ENCODE results near the gene BUD31.
"Not testable (repeated sequence)": the region's sequence is repeated elsewhere in the genome, so short reads cannot be mapped to it uniquely, and the experiment has no call there.

The BUD31 gene

DNA sequence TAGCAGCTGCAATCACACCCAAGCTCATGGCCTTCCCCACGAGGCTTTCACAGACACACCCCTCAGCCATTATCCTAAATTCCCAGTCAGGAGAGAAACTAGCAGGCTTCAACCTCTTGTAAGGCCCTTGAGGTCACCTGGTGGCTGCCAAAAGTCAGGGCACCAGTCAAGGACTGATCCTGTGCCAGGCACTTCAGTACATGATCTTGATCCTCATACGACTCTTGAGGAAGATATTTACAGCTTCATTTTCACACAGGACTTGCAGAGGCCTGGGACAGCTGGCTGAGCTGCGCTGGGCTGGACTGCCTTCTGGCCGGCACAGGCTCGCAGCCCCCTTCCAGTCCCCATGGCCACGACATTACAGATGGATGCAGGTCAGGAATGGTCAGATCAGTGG lies 9.2 kb upstream of the BUD31 start:
- no peak for DNase-seq (ENCODE audit: low spot score)

DNA sequence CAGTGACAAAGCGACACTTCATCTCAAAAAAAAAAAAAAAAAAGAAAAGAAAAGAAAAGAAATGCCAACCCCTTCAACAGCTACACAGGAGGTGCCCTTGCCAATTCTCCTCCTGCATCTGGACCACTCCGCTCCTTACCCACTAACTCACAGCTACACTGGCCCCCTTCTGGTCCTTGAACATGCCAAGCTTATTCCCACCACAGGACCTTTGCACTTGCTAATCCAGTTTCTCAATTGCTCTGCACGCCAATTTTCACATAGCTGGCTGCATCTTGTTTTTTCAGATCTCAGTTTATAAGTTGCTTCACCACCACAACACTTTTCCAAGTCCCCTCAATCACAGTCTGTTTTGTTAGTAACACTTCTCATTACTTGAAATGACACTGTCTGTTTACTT lies 5.9 kb upstream of the BUD31 start:
- no peak for DNase-seq (ENCODE audit: low spot score)

DNA sequence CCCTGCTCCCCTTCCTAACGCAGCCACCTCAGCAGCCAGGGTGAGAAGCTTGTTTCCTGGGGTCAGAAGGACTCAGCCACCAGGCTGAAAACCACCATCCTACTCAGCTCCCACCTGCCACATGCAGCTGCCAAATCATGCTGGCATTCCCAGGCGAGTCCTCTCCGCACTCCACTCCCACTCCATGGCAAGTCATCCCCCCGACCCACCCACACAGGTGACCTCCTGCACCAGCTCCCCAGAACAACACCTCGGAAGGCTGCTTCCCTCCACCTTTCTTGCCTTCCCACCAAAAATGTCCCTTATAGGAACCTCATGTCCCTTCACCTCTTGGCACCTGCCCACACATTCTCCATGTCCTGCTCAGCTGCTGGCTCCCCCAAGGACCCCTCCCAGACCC lies 5.0 kb upstream of the BUD31 start:
- DNase-seq (ENCODE audit: low spot score) = no peak

DNA sequence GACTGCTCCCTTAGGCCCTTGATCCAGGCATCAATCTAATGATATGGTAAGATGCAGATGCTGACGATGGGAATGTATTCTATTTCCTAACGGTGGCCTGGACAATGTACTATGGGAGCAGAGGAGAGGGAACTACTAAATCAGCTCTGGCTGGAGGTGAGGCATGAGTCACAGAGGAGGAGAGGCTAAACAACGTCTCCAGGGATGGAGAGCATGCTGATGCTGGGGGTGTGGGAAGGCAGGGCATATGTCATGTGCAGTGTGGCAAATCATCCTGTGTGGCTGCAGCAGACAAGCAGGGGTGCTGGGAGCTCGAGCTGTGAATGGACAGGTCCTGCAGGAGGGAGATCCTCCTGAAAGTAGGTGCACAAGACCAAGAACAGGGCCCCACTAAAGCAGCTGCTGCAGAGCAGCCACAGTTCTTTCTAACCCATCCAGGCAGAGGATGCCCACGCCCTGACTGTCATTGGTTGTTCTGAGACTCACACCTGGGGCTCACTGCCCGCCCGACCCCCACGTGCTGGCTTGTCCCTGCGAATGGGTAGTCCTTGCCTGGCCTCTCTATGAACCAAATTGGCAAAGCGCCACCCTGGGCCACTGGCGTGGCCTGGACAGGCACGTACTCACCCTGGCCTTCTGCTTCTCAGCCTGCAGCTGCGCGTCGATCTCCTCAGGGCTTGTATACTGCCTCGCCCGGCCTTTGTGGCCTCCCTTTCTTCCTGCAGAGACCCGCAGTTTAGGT lies 4.4 kb upstream of the BUD31 start:
- DNase-seq (ENCODE audit: low spot score) = no peak

DNA sequence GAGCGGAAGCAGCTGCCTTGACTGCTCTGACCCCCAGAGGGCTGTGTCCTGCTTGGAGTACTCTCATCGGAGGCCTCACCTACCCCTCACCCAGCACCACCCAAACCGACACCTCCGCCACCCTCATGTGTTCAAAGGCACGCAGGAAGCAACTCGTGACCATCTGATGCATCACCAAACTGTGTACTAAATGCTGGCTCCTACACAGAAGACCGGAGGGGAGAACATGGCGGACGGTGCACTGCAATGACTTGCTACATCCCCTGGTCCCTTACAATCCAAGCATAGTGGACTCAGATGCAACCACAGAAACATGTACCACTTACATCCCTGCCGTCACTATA lies 3.8 kb upstream of the BUD31 start:
- no peak for DNase-seq (ENCODE audit: low spot score)

DNA sequence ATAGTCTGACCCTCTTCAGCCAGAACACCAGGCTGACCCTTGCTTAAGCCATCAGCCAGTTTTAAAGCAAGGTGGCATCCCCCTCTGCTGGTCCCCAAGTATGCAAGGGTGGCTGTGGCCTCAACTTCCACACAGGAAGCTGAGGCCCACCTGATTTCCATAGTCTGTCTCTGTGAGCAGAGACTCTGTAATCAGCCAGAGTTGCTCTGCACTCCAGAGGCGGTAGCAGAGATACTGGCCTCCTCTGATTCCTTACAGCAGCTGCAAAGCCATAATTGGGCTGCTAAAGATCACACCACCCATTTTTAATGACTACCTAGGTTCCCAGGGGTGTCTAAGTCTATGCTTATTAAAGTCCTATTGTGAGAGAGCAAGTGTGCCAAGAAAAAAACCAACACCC lies 2.2 kb upstream of the BUD31 start:
- no peak for DNase-seq (ENCODE audit: low spot score)

DNA sequence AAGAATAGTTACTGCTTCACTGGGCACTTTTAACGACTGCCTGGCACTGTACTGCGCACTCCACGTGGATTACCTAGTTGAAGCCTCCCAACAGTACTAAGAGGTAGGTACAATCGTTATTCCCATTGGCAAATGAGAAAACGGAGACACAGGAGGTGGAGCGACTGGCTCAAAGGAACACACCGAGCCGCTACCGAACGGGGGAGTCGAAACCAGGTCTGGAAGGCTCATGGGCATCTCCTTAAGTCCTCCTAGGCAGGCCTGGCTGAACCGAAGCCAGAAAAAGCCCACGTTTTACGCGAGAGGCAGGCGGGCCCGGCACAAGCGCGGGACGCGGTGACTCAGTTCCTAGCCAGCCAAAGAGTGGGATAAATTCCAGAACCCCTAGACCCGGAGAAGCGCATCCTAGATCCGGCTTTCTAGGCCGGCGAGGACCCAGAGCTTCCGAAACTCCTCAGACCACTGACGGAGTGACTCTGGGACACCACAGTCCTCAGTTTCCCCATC lies 844 bp upstream of the BUD31 start:
- DNase-seq (ENCODE audit: low spot score) = peak; percentile 25

DNA sequence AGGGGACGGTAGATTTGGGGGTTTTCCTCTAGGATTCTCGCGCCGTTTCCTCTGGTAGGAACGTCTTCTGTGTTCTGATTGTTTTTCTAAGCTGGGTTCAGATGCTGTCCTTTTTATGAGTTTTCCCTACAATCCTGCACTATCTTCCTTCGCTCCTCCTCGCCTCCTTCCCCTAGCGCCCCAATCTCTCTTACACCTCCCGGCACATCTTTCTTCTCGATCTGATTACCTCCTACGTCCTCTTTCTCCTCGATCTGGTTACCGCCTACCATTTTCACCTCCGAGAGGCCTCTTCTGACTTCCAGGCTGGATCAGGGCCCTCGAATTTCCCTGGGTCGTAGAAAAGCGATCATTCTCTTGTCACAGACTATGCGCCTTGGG lies 413 bp downstream of the BUD31 start:
- no peak for DNase-seq (ENCODE audit: low spot score)

DNA sequence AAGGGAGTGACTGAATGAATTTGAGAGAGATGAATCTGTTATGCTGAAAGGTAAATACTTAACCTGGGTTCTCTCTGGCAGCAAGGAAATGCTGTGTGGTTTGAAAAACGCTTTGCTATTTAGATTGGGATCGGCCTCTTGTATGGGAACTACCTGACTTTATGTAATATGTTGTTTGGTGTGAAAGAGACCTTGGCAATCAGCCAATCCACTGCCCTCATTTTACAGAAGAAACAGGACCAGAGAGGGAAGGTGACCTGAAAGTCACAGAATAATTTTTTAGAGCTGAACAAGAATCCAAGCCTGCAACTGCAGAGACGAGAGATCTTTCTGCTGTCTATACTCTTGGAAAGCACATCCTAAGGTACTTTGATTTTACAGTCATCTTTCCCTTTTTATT lies 1.0 kb downstream of the BUD31 start:
- DNase-seq (ENCODE audit: low spot score) = no peak

DNA sequence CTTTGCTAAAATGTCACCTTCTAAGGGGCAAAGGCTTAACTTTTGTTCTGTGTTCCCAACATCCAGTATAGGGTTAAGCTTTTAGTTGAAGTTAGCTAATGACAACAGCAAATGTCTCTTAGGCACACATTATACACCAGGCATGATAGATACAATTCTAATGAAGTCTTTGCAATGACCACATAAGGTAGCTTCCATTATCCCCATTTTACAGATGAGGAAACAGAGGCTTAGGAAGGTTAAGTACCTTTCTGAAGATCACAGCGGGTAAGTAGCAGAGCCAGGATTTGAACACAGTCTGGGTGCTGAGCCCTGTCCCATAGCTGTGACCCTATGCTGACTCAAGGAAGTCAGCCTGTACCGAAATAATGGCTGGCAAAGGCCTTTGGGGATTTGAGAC lies 1.9 kb downstream of the BUD31 start:
- no peak for DNase-seq (ENCODE audit: low spot score)

DNA sequence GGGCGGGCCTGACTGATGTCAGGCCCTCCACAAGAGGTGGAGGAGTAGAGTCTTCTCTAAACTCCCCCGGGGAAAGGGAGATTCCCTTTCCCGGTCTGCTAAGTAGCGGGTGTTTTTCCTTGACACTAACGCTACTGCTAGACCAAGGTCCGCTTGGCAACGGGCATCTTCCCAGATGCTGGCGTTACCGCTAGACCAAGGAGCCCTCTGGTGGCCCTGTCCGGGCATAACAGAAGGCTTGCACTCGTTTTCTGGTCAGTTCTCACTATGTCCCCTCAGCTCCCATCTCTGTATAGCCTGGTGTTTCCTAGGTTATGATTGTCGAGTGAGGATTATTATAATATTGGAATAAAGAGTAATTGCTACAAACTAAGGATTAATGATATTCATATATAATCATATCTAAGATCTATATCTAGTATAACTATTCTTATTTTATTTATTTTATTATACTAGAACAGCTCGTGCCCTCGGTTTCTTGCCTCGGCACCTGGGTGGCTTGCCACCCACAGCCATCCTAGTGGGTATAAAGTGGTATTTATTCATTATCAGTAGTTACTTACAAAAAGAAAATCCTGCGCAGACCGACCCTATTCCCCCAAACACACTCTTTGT lies 6.9 kb downstream of the BUD31 start:
- DNase-seq (ENCODE audit: low spot score) = not testable (repeated sequence)

DNA sequence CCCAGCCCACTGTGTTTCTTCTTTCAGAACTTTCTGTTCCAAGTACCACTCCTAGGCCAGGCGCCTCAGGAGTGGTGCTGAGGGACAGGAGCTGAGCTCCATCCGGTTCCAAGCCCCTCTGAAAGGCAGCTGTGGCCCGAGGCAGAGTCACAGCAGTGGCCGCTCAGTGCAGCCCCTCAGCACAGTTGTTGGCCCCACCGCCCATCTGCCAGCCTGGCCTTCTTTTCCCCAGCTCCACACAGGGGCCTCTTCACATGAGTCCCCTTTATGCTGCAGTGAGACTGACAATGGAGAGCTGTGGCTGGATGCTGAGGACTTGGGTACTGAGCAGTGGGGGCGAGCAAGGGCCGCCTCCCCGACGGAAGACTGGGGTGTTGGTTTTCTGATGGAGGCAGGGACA lies 9.5 kb downstream of the BUD31 start:
- DNase-seq (ENCODE audit: low spot score) = no peak

DNA sequence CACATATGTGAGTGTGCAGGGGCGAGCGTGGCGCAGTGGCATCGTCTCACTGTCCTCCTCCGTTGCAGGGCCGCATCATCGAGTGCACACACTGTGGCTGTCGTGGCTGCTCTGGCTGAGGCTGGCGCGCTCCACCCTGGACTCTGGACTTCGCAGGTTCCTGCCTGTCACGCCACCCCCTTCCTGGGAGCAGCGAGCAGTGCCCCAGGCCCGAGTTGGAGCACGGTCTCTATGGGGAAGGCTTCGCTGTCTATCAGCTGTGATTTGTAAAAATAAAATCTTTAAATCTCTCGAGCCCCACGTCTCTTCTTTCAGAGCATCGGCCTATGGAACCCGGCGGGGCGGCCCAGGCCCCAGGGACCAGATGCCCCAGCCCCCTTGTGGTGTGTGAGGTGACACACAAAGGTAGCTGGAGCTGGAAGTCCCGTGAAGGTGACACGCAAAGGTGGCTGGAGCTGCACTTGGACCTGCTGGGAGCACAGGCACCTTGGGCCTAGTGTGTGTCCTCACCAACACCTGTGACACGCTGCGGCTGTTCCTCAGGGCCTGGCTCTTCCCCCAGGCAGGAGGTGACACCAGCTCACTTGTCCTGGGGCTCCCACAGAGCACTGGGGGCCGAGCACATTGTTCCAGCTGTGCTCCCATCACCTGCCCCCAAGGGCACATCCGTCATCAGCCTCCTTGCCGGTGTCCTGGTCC lies 10.7 kb downstream of the BUD31 start:
- no peak for DNase-seq (ENCODE audit: low spot score)

DNA sequence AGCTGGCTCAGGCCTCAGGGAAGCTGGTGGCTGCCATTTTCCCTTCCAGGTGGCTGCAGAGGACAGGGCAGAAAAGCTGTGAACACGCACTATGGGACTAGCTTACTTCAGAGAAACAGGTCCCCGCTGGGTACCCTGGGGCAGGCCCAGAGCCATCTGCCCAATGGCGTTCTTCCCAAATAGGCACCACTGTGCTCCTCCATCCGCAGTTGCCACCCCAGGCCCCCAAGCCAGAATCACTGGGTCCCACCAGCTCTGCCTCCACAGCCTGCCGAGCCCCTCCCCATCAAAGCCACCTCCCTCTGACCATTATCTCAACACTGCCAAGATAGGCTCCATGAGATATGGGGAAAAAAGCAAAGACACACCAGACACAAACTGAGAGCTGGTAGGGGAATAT lies 11.4 kb downstream of the BUD31 start:
- DNase-seq (ENCODE audit: low spot score) = no peak

DNA sequence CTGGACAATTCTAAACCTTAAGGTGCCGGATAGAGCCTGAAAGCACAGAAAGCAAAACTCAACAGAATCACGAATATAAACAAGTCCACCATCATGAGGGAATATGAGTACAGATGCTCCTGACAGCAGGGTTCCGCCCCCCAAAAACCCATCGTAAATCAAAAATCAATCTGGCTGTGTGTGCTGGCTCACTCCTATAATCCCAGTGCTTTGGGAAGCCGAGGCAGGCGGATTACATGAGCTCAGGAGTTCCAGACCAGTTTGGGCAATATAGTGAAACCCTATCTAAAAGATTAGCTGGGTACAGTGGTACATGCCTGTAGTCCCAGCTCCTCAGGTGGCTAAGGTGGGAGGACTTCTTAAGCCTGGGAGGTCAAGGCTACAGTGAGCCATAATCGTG lies 12.2 kb downstream of the BUD31 start:
- no peak for DNase-seq (ENCODE audit: low spot score)

DNA sequence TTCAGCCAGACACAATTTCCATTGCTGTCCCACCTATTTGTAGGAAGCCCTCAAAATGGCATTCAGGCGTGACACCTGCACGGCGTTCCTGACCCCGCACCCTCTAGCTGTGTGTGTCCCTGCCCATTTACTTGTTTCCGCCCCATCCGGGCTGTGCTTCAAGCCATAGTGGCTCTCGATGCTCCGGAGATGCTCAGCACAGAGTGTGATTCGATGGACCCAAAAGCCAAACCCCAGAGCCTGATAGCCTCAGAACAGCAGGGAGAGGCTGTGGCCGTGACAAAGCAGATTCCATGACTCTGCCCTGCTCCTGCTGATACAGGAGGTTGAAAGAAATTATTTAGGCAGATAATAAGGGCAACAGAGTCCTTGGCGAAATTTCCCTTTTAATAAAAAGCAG lies 13.4 kb downstream of the BUD31 start:
- no peak for DNase-seq (ENCODE audit: low spot score)

DNA sequence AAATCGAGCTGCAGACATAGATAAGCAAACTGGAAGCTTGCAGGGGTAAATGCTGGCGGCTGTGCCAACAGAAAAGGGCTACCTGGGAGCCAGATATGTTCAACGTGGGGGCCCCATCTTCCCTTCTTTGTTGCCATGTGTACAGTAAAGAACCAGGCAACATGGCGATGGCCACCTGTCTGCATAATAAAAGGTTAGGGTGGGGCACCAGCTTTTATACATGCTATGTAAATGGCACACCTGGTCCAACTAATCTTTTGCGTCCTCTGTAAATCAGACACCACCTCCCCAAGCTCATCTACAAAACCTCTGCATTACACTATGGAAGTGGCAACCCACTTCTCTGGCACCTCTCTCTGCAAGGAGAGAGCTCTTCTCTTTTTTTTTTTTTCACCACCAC lies 13.9 kb downstream of the BUD31 start:
- DNase-seq (ENCODE audit: low spot score) = no peak

DNA sequence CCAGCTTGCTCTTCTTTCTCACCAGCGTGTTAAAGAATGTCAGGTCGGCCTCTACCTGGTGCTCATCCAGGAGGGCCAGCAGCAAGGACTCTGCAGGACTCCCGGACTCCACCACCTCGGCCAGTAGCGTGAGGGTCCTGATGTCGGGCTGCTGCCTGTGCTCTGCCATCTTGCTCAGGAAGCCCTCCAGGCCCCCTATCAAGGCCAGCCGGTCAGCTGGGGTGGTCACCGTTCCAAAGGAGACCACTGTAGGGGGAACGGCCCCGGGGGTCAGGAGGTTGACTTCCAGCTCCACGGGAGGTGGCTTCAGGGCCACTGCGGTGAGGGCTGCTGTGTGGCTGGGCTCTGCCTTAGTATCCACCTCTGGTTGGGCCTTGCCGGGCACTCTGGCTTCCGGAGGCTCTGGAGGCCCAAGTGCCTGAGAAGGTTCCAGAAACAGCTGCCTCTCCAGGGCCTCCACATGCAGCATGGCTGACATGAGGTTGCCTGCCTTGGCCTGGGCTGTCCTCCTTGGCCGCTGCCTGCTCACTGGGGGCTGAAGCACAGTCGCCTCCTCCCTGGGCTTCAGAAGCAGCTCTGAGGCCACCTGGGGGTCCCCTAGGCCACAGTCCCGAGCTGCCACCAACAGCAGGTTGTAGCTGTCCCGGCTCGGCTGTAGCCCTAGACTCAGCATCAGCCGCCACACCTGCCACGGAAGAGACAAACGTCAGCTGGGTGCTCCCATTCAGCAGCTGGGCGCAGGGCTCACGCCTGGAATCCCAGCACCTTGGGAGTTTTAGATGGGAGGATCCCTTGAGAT lies 16.4 kb downstream of the BUD31 start:
- DNase-seq (ENCODE audit: low spot score) = no peak

DNA sequence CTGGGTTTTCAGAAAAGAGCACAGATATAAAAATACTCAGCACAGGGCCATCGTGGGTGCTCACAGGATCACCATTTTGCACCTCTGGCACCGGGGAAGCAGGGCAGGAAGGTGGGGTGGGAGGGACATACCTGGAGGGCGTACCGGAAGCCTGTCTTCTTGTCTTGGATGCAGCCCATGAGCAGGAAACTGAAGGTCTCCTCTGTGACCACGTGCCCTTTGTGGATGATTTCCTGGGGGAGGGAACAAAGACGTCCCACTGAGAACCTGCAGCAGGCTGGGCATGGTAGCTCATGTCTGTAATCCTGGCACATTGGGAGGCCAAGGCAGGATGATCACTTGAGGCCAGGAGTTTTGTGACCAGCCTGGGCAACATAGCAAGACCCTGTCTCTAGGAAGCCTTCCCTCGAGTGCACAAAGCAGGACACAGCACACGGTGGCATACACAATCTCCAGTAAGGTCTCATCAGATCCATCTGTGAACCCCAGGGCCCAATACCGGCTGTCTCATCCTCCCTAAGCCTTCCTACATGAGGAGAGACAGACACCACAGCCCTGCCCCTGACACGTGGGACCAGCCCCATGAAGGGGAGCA lies 20.3 kb downstream of the BUD31 start:
- DNase-seq (ENCODE audit: low spot score) = no peak

DNA sequence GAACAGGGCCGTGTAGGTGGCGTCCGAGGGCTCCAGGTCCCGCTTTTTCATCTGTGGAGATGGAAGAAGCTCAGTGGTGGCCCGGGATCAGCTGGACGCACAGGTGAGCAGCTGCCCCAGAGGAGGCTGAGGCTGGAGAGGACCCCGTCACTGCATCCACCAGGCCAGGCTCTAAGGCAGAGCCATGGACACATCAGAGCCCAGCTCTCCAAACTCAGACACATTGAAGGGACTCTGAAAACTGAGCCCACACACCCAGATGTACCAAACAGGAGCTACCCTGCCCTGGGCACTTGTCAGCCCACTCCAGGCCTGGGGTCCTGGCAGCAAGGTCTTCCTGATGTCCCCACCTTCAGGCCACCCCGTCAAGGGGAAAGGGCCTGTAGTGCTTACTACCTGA lies 21.0 kb downstream of the BUD31 start:
- no peak for DNase-seq (ENCODE audit: low spot score)

DNA sequence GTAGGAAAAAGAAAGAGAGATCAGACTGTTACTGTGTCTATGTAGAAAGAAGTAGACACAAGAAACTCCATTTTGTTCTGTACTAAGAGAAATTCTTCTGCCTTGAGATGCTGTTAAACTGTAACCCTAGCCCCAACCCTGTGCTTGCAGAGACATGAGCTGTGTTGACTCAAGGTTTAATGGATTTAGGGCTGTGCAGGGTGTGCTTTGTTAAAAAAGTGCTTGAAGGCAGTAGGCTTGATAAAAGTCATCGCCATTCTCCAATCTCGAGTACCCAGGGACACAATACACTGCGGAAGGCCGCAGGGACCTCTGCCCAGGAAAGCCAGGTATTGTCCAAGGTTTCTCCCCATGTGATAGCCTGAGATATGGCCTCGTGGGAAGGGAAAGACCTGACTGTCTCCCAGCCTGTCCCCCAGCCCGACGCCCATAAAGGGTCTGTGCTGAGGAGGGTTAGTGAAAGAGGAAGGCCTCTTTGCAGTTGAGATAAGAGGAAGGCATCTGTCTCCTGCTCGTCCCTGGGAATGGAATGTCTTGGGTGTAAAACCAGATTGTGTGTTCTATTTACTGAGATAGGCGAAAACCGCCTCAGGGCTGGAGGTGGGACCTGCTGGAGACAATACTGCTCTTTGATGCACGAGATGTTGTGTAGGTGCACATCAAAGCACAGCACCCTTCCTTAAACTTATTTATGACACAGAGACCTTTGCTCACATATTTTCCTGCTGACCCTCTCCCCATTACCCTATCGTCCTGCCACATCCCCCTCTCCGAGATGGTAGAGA lies 23.2 kb downstream of the BUD31 start:
- not testable (repeated sequence) for DNase-seq (ENCODE audit: low spot score)

Measured in germinal center (tissue), 1 donor.